22Rv1 (cell line): Measurements from ENCODE around the gene TTLL6.

Experiments used
- ZFX ChIP-seq: fragments of 450-650 bp; IDR thresholded peaks from 2 replicates; pipeline ENCODE4 v1.6.1; 2017; ENCODE audit warnings: antibody characterized with exemption, borderline replicate concordance
- TF ChIP-seq, protein P1 (sequence below): fragments of 450-650 bp; IDR thresholded peaks from 2 replicates; pipeline ENCODE4 v1.5.1; 2017; ENCODE audit warnings: mild to moderate bottlenecking

DNA sequence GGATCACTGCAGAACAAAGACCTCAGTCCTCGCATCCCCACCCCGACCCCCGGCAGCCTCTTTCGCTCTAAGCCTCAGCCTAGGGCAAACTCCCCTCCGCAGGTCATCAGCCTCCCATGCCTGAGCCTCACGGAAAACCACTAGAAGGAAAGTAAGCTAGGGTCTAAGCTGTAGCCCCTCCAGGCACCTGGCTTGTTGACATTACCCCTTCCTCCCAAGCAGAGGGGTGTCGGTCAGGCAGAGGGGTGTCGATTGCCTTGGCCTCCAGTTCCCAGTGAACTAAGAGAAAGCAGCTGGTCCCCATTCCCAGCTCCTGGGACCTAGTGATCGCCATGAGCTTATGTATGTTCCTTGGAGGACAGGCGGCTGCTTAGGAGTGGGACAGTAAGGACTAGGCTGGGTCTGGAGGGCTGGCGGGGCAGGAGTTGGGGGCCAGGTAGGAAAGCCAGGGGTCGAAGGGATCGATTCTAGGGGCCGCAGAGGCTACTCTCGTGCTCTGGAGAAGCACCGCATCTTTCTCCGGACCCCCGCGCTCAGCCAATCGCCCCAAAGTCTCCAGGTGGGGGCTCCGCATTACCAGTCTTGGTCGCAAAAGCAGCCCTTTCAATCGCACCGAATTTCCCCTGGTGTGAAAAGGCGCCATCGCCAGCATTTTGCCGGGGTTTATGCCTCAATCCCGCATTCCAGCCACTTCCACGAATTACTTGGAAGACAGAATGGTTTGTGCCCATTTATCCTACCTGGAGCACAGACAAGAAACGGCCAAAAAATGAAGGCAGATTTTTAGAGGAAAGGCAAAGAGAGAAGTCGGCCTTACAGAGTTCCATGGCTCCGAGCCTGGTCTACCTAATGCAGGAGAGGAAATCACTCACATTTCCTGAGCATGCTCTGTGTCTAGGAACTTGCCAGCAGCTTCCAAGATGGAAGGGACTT, 67.1 kb downstream of the TTLL6 start:
- TF ChIP-seq, protein P1, sequence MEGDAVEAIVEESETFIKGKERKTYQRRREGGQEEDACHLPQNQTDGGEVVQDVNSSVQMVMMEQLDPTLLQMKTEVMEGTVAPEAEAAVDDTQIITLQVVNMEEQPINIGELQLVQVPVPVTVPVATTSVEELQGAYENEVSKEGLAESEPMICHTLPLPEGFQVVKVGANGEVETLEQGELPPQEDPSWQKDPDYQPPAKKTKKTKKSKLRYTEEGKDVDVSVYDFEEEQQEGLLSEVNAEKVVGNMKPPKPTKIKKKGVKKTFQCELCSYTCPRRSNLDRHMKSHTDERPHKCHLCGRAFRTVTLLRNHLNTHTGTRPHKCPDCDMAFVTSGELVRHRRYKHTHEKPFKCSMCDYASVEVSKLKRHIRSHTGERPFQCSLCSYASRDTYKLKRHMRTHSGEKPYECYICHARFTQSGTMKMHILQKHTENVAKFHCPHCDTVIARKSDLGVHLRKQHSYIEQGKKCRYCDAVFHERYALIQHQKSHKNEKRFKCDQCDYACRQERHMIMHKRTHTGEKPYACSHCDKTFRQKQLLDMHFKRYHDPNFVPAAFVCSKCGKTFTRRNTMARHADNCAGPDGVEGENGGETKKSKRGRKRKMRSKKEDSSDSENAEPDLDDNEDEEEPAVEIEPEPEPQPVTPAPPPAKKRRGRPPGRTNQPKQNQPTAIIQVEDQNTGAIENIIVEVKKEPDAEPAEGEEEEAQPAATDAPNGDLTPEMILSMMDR: no peak
- TF ChIP-seq ZFX: no peak
